GM20431 (cell line): Measurements from ENCODE around the gene THPO.
"Not testable (repeated sequence)": the region's sequence is repeated elsewhere in the genome, so short reads cannot be mapped to it uniquely, and the experiment has no call there.

Experiments
- in situ Hi-C: fragments of 300-500 bp; cut with MseI, MboI; formaldehyde crosslinking; loops from one replicate; pipeline ENCODE4 v1.15.0; 2020; ENCODE audit warnings: low sequenced_read_pairs; ENCODE audit not compliant: unreplicated experiment

The THPO gene

GRCh38 chr3:184352897-184353545 lies 25.0 kb downstream of the THPO start:
- in situ Hi-C loops: no loop called here

- in situ Hi-C loops: no loop called here
These were observed 25.7 kb downstream of the THPO start for GRCh38 chr3:184352149-184352785.

GRCh38 chr3:184351511-184352148 lies 26.4 kb downstream of the THPO start:
- in situ Hi-C loops: no loop called here

- in situ Hi-C loops: no loop called here
These were observed 27.4 kb downstream of the THPO start for GRCh38 chr3:184350618-184351017.

GRCh38 chr3:184349563-184350470 lies 28.2 kb downstream of the THPO start:
- in situ Hi-C loops: no loop called here

GRCh38 chr3:184348057-184348382 lies 30.0 kb downstream of the THPO start:
- in situ Hi-C loops: no loop called here

- in situ Hi-C loops: no loop called here
These were observed 30.5 kb downstream of the THPO start for GRCh38 chr3:184347321-184348056.

- in situ Hi-C loops: no loop called here
These were observed 31.4 kb downstream of the THPO start for GRCh38 chr3:184346480-184347190.

GRCh38 chr3:184345317-184346144 lies 32.5 kb downstream of the THPO start:
- in situ Hi-C loops: no loop called here

GRCh38 chr3:184344579-184345316 lies 33.3 kb downstream of the THPO start:
- in situ Hi-C loops: no loop called here

GRCh38 chr3:184343200-184343876 lies 34.7 kb downstream of the THPO start:
- in situ Hi-C loops: no loop called here

- in situ Hi-C loops: no loop called here
These were observed 36.1 kb downstream of the THPO start for GRCh38 chr3:184341925-184342324.

- in situ Hi-C loops: not testable (repeated sequence)
These were observed 38.4 kb downstream of the THPO start for GRCh38 chr3:184339451-184340135.

- in situ Hi-C loops: no loop called here
These were observed 39.0 kb downstream of the THPO start for GRCh38 chr3:184339001-184339400.

- in situ Hi-C loops: no loop called here
These were observed 39.5 kb downstream of the THPO start for GRCh38 chr3:184338511-184338945.

- in situ Hi-C loops: no loop called here
These were observed 40.0 kb downstream of the THPO start for GRCh38 chr3:184337981-184338380.

GRCh38 chr3:184337399-184337714 lies 40.6 kb downstream of the THPO start, which contains the start of gene FAM131A:
Gene FAM131A, plus strand, starts transcription at chr3:184337600. Its CDS starts 31 bp downstream, at chr3:184337631.
- in situ Hi-C loops: no loop called here
